ENCODE data around the gene SNED1. TPM values are rescaled to one million over a fixed set of nuclear protein-coding genes. Genes with fewer than 3 reads are reported as not detected.

Gene SNED1
- polyA plus RNA-seq, 4 donors, result 7.4 to 14.0 (median 9.4) TPM

DNA sequence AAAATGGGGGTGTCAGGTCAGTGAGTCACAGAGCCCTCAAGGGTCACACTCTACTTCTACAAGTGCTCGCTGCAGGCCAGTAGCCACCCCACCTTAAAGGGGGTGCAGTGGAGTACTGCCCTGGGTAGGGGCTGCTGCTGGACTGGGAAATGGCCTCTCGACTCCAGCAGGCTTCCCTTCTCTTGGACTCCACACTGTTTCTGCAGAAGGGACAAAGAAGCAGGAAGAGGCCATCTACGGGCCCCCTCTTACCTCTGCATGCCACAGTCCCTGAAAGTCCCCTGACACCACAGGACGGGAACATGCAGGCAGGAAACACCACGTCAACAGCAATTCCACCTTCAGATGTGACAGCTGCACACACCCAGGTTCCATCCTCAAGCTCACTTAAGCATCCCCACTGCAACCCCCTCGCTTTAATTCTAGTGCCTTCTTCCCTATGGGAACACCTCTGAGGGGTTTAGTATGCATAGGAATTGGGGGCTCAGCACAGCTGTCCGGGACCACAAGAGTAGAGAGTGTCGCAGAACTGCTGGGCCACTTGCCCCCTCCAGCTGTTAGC lies 22.3 kb downstream of the SNED1 start:
- DNase-seq (ENCODE audit: low read depth in 4 of 4, low spot score in 2 of 4), result no peak

- DNase-seq (ENCODE audit: low read depth in 4 of 4, low spot score in 2 of 4), result no peak
These were observed 27.2 kb downstream of the SNED1 start for GRCh38 chr2:241025639-241026038.

GRCh38 chr2:241029599-241030332 lies 31.3 kb downstream of the SNED1 start:
- DNase-seq (ENCODE audit: low read depth in 4 of 4, low spot score in 2 of 4), result no peak

DNA sequence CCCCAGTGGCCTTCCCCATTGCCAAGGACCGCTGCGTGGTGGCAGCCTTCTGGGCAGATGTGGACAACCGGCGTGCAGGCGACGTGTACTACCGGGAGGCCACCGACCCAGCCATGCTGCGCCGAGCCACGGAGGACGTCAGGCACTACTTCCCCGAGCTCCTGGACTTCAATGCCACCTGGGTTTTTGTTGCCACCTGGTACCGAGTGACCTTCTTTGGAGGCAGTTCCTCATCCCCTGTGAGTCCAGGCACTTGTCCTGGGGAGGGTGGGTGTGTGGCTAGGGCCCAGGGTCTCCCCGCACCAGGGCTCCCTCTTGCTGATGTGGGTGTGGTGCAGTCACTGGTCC lies 31.9 kb downstream of the SNED1 start:
- DNase-seq (ENCODE audit: low read depth in 4 of 4, low spot score in 2 of 4), result no peak

DNA sequence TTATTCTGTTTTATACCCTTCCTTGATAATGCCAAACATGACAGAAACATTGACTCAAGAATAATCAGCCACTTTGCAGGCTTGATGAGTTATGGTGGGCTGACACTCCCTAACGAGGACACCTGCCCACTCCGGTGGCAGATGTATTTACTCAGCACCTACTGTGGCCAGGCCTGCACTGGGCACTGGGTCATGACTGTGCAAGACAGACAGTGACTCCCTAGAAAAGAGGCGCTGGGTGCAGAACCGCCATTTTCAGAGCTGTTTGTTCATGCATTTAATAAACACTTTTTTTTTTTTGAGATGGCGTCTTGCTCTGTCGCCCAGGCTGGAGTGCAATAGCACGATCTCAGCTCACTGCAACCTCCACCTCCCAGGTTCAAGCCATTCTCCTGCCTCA lies 32.5 kb downstream of the SNED1 start:
- no peak for DNase-seq (ENCODE audit: low read depth in 4 of 4, low spot score in 2 of 4)

DNA sequence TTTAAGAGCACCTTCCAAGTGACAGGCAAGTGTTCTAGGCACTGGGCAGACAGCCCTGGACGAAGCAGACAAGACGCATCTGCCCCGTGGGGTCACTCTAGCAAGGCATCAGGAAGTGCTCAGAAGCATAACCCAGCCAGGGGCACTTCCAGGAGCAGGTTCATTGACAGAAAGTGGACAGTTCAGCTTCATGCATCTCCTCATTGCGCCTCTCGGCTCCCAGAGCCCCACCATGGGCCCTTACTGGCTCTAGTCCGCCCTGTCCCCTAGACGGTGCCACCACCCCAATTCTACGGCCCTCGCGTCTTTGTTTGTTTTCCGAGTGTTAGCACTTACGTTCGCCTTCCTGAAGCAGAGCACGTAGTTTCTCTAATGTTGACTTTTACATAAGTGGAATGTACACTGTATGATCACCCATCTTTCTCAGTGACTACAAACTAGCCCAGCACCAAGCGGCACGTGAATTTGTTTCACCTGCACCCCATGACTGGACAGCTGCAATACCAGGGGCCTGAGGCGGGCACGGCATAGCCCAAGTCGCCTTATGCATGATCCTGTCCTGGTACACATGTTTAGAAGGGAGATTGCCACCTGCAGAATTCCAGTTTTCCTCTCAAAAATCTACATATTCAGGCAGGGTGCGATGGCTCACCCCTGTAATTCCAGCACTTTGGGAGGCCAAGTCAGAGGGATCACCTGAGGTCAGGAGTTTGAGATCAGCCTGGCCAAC lies 33.2 kb downstream of the SNED1 start:
- no peak for DNase-seq (ENCODE audit: low read depth in 4 of 4, low spot score in 2 of 4)

- DNase-seq (ENCODE audit: low read depth in 4 of 4, low spot score in 2 of 4), result no peak
These were observed 35.0 kb downstream of the SNED1 start for GRCh38 chr2:241033336-241033987.

DNA sequence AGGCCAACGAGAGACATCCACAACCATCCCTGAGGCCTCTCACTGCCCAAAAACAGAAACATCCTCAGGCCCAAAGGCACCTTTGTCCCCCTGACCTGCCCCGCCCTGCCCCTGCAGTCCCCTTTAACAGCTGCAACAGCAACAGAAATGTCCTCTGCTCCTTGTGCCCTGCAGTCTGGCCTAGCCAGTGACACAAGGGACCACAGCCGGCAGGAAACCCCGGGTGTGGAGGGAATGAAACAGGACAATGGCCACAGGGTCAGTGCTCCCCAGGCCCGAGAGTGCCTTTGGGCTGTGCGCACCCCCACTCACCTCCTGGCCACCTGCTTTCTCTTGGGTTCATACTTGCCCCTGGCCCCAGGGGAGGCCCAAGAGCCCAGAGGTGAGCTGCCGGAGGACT lies 35.6 kb downstream of the SNED1 start:
- no peak for DNase-seq (ENCODE audit: low read depth in 4 of 4, low spot score in 2 of 4)

GRCh38 chr2:241034490-241035141 lies 36.2 kb downstream of the SNED1 start:
- DNase-seq (ENCODE audit: low read depth in 4 of 4, low spot score in 2 of 4), result no peak

- no peak for DNase-seq (ENCODE audit: low read depth in 4 of 4, low spot score in 2 of 4)
These were observed 36.9 kb downstream of the SNED1 start for GRCh38 chr2:241035142-241035817.

- DNase-seq (ENCODE audit: low read depth in 4 of 4, low spot score in 2 of 4), result no peak
These were observed 37.5 kb downstream of the SNED1 start for GRCh38 chr2:241035818-241036396.

DNA sequence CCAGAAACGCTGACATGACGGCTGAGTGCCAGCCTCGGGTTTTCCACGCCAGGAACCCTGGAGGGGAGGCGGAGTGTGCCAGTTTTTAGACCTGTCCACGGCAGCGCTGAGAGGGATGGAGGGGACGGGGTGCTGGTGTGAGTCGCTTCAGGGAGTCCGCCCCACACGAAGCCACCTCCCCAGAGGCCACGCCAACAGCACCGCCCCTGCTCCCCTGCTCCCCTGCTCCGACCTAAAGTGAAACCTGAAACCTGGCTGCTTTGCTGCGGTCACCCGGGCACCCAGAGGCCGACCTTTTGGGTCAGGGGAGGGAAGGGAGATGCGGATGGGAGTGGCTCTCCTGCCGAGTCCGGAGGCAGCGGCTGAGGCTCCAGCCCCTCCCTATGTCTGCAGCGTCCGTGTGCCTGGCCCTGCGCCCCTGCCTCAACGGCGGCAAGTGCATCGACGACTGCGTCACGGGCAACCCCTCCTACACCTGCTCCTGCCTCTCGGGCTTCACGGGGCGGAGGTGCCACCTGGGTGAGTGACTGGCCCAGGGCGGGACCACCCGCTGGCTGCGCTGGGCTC lies 38.1 kb downstream of the SNED1 start:
- DNase-seq (ENCODE audit: low read depth in 4 of 4, low spot score in 2 of 4), result no peak

- DNase-seq (ENCODE audit: low read depth in 4 of 4, low spot score in 2 of 4), result no peak
These were observed 38.6 kb downstream of the SNED1 start for GRCh38 chr2:241036964-241037421.

GRCh38 chr2:241037498-241037897 lies 39.1 kb downstream of the SNED1 start:
- no peak for DNase-seq (ENCODE audit: low read depth in 4 of 4, low spot score in 2 of 4)

- no peak for DNase-seq (ENCODE audit: low read depth in 4 of 4, low spot score in 2 of 4)
These were observed 40.2 kb downstream of the SNED1 start for GRCh38 chr2:241038374-241039180.

GRCh38 chr2:241039416-241039815 lies 41.0 kb downstream of the SNED1 start:
- no peak for DNase-seq (ENCODE audit: low read depth in 4 of 4, low spot score in 2 of 4)

DNA sequence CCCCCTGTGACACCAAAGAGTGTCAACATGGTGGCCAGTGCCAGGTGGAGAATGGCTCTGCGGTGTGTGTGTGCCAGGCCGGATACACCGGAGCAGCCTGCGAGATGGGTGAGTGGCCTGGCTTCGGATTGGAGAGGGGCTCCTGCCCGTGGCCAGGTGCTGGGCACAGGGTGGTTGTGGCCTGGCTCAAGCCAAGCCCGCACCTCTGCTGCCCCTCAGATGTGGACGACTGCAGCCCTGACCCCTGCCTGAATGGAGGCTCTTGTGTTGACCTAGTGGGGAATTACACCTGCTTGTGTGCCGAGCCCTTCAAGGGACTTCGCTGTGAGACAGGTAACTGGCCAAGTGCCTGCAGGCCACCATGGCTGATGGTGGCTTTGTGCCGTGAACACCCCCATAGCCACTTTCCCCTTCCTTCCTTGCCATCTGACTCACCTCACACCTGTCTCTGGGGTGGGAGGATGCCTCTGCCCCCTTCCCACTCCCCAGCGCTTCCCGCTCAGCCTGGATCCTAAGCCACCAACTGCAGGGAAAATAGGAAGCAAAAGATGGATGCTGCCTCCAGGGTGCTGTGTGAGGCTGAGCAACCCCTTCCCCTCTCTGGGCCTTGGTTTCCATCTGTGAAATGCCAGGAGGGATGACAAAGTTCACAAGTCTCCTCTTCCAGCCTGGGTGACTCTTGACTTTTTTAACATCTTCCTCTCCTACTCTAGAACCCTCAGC lies 41.8 kb downstream of the SNED1 start:
- DNase-seq (ENCODE audit: low read depth in 4 of 4, low spot score in 2 of 4), result no peak

DNA sequence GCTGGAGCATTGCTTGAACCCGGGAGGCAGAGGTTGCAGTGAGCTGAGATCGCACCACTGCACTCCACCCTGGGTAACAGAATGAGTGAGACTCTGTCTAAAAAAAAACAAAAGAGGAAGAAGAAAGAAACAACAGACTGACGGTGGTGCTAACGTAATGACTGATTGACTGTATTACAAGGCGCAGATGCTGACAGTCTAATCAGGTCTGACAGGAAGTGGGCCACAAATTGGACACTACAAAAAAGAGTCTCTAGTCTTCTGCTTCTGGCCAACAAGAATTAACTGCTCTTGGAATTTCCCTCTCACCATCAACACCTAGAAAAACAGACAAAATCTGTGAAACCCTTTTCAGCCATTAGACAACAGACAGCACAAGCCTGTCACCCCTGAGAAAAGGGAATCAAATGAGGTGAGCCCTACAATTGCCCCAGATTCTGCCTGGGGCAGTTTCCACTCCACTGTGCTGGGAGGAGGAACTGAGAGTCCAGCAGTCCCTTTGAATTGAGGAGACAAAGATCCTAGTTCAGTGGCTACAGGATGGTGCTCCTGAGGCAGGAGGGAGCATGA lies 43.3 kb downstream of the SNED1 start:
- no peak for DNase-seq (ENCODE audit: low read depth in 4 of 4, low spot score in 2 of 4)

Measured in left renal cortex interstitium (tissue), 4 donors.